ENCODE measurements around the gene APEH. TPM values are rescaled to one million over a fixed set of nuclear protein-coding genes. Genes with fewer than 3 reads are reported as not detected.

Gene APEH
- total RNA-seq, 1 donor from 2014 or later = 150 TPM

GRCh38 chr3:49636883-49637609, 37.1 kb upstream of the APEH start:
- peaks cover under 1% of the 10 kb centered on the region for H3K36me3 Mint-ChIP-seq (ENCODE audit: low read depth)
- no peak for TF ChIP-seq CTCF (conservative IDR thresholded peaks at IDR 0.05)
- H3K4me3 Mint-ChIP-seq = no peak overlapping the region
- H3K27ac Mint-ChIP-seq (ENCODE audit: unreplicated experiment) = no peak overlapping the region
- no peaks in the 10 kb centered on the region for H3K27me3 Mint-ChIP-seq (ENCODE audit: low read depth)
- no peak for DNase-seq (ENCODE audit: low read depth, low spot score)
- no peaks in the 10 kb centered on the region for H3K4me1 Mint-ChIP-seq
- H3K9me3 Mint-ChIP-seq = peaks cover 2% of the 10 kb centered on the region

GRCh38 chr3:49638445-49638844, 35.7 kb upstream of the APEH start:
- H3K36me3 Mint-ChIP-seq (ENCODE audit: low read depth) = no peaks in the 10 kb centered on the region
- no peak for TF ChIP-seq CTCF (conservative IDR thresholded peaks at IDR 0.05)
- H3K27me3 Mint-ChIP-seq (ENCODE audit: low read depth) = no peaks in the 10 kb centered on the region
- peaks cover 2% of the 10 kb centered on the region for H3K9me3 Mint-ChIP-seq
- no peak overlapping the region for H3K4me3 Mint-ChIP-seq
- H3K27ac Mint-ChIP-seq (ENCODE audit: unreplicated experiment) = no peak overlapping the region
- no peak for DNase-seq (ENCODE audit: low read depth, low spot score)
- H3K4me1 Mint-ChIP-seq = no peaks in the 10 kb centered on the region

GRCh38 chr3:49639551-49639950, 34.6 kb upstream of the APEH start:
- H3K4me1 Mint-ChIP-seq = no peaks in the 10 kb centered on the region
- no peaks in the 10 kb centered on the region for H3K36me3 Mint-ChIP-seq (ENCODE audit: low read depth)
- H3K27me3 Mint-ChIP-seq (ENCODE audit: low read depth) = no peaks in the 10 kb centered on the region
- H3K9me3 Mint-ChIP-seq = no peaks in the 10 kb centered on the region
- H3K4me3 Mint-ChIP-seq = no peak overlapping the region
- H3K27ac Mint-ChIP-seq (ENCODE audit: unreplicated experiment) = no peak overlapping the region
- no peak for DNase-seq (ENCODE audit: low read depth, low spot score)
- TF ChIP-seq CTCF (conservative IDR thresholded peaks at IDR 0.05) = no peak

- Mint-ChIP-seq H3K9me3 (no peaks in the 10 kb centered on the region), H3K4me1 (no peaks in the 10 kb centered on the region), H3K27ac (ENCODE audit: unreplicated experiment) (no peak overlapping the region), H3K27me3 (ENCODE audit: low read depth) (no peaks in the 10 kb centered on the region), H3K4me3 (no peak overlapping the region), H3K36me3 (ENCODE audit: low read depth) (no peaks in the 10 kb centered on the region)
- no peak for DNase-seq (ENCODE audit: low read depth, low spot score)
- TF ChIP-seq CTCF (conservative IDR thresholded peaks at IDR 0.05) = no peak
These were observed 32.9 kb upstream of the APEH start for GRCh38 chr3:49641292-49641691.

GRCh38 chr3:49641921-49642707, 32.0 kb upstream of the APEH start:
- H3K9me3 Mint-ChIP-seq = no peaks in the 10 kb centered on the region
- no peaks in the 10 kb centered on the region for H3K27me3 Mint-ChIP-seq (ENCODE audit: low read depth)
- H3K4me3 Mint-ChIP-seq = no peak overlapping the region
- H3K27ac Mint-ChIP-seq (ENCODE audit: unreplicated experiment) = no peak overlapping the region
- no peaks in the 10 kb centered on the region for H3K36me3 Mint-ChIP-seq (ENCODE audit: low read depth)
- DNase-seq (ENCODE audit: low read depth, low spot score) = no peak
- TF ChIP-seq CTCF (conservative IDR thresholded peaks at IDR 0.05) = no peak
- no peaks in the 10 kb centered on the region for H3K4me1 Mint-ChIP-seq

All from neural crest cell (in vitro differentiated cells).